Hair follicle dermal papilla cell (primary cell): ENCODE data around the gene SPATA3. TPM values are rescaled to one million over a fixed set of nuclear protein-coding genes. Genes with fewer than 3 reads are reported as not detected.

Source experiments
- total RNA-seq: library from RNA; depleted of rRNA; stranded (reverse); fragments of >200 nt; gene quantifications from 2 replicates; pipeline ENCODE4 v1.2.3, GENCODE V29; 2012

The SPATA3 gene
- not detected in 2 replicates for total RNA-seq

DNA sequence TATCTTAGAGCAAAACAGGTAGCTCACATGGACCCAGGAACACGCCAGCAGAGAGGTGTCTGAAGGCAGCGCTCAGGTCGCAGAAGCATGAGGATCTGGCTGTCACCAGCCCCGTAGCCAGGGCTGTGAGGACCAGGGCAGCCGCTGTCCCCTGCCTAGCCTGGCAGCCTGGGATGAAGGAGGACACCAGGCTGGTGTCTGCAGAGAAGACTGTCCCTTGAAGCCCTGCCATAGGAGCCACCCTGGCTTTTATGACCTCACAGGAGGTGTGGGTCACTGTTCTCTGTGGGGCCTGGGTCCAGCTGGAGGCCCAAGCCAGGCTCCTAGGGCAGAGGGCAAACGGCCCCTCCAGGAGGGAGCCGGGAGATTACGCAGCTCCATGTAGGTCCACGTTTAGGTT lies at the start of gene SPATA3:
SPATA3 (plus strand) TSS at position 301 of the 400 bp plus-strand sequence. CDS start 113 bp downstream, outside the sequence.

DNA sequence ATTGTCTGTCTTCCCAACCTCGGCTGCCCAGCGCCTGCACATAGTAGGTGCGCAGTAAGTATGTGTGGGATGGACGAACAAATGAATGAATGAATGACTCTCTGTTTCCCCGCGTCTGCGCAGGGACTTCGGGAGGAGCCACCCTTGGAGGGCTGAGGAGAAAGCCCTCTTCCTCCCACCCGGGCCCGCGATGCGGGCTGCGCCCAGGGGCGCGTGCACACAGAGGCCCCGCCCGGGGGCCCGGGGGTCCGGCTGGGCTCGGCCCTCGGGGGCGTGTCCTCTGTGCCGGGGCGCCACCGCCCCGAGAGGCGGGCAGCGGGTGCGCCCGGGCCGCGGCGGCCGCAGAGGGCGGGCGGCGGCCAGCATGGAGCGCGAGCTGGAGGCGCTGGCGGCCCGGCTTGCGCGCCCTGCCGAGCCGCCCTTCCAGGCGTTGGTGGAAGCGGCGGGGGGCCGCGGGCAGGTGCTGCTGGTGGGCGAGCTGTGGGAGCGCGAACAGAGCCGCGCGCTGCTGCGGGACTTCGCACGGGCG lies 41.3 kb downstream of the SPATA3 start, which contains the start of gene C2orf72:
C2orf72 (plus strand) TSS at position 322 of the 529 bp plus-strand sequence; CDS start at position 365, 43 bp downstream.

DNA sequence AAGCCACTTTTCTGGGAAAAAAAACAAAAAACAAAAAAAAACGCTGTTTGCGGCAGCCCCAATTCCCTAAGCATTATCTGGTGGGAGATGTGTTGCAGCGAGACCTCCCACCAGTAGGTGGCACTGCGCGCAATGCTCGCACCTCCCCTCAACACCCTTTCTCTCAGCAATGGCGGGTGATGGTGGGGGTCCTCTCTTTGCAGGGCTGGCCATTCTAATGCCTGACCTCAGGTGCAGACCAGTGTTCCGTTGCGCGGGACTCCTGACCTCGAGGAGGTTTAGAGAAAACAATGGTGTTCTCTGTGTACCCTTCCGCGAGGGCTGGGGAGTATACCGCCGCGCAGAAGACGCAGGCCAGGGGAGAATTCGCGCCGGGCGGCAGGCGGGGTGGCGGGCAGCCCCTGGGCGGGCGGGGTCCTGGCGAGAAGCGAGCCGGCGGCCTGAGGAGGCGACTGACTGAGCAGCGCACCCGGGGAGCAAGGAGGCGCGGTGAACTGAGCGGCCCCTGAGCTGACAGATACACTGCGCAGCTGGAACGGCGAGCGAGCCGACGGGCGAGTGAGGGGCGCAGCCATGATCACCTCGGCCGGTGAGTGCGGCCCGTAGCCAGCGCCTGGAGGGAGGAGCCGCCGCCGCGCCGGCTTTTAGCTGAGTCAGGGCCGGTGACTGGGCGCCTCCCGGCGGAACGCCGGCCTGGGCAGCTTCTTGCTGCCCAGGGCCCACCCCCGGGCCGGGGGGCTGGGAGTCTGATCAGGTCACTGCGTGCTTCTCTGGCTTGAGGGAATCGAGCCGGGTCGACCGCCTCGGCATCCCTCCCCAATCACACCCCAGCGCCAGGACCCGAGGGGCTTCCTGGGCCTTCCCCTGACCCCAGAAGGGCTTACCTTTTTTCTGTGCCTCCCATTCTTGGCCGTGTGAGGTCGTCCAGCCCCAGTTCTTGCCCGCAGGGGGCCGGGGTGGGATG lies 60.8 kb downstream of the SPATA3 start, which contains the start of gene PSMD1:
PSMD1 (plus strand) TSS at position 415 of the 964 bp plus-strand sequence; CDS start at position 574, 159 bp downstream.

Other genes starting within 250 kb of the SPATA3 start
- gene ITM2C, start 131.2 kb upstream of the SPATA3 start, total RNA-seq = 60.8 and 104 TPM in 2 replicates
- gene GPR55, start 70.9 kb upstream of the SPATA3 start, total RNA-seq = not detected in 2 replicates
- not detected in 2 replicates for gene C2orf72, start 41.4 kb downstream of the SPATA3 start, total RNA-seq
- gene PSMD1, start 60.7 kb downstream of the SPATA3 start, total RNA-seq = 111 and 112 TPM in 2 replicates
- 0.49 and 0.61 TPM in 2 replicates for gene HTR2B, start 128.9 kb downstream of the SPATA3 start, total RNA-seq
- gene ARMC9, start 202.5 kb downstream of the SPATA3 start, total RNA-seq = 54.2 and 69.9 TPM in 2 replicates